GM19468 (cell line): ENCODE measurements around the gene SLC46A2.

ENCODE experiments used
- ATAC-seq: cut with Tn5 transposase; IDR thresholded peaks from one replicate; pipeline ENCODE4 v1.9.1; 2021; ENCODE audit warnings: mild to moderate bottlenecking, moderate library complexity, moderate number of reproducible peaks; ENCODE audit not compliant: unreplicated experiment; ENCODE audit errors: extremely low read depth

SLC46A2 gene

GRCh38 chr9:112890106-112891081 lies at the start of gene SLC46A2:
SLC46A2 (minus strand) TSS chr9:112890876; CDS start chr9:112890681, 195 bp downstream.
- ATAC-seq = no peak

- no peak for ATAC-seq
Measured at GRCh38 chr9:112939418-112939817, 48.7 kb upstream of the SLC46A2 start.

- no peak for ATAC-seq
Measured at GRCh38 chr9:112933696-112934095, 43.0 kb upstream of the SLC46A2 start.

GRCh38 chr9:112925058-112925641 lies 34.5 kb upstream of the SLC46A2 start:
- no peak for ATAC-seq

GRCh38 chr9:112921549-112921948 lies 30.9 kb upstream of the SLC46A2 start:
- no peak for ATAC-seq

GRCh38 chr9:112917987-112918362 lies 27.3 kb upstream of the SLC46A2 start:
- ATAC-seq = no peak

- ATAC-seq = no peak
Measured at GRCh38 chr9:112917047-112917986, 26.6 kb upstream of the SLC46A2 start.

- no peak for ATAC-seq
Measured at GRCh38 chr9:112914524-112914923, 23.8 kb upstream of the SLC46A2 start.

GRCh38 chr9:112913326-112913725 lies 22.6 kb upstream of the SLC46A2 start:
- ATAC-seq = no peak

- ATAC-seq = no peak
Measured at GRCh38 chr9:112912636-112913035, 22.0 kb upstream of the SLC46A2 start.

GRCh38 chr9:112911736-112912135 lies 21.1 kb upstream of the SLC46A2 start:
- ATAC-seq = no peak

GRCh38 chr9:112905084-112905483 lies 14.4 kb upstream of the SLC46A2 start:
- no peak for ATAC-seq

GRCh38 chr9:112900901-112901300 lies 10.2 kb upstream of the SLC46A2 start:
- ATAC-seq = no peak

GRCh38 chr9:112900488-112900887 lies 9.8 kb upstream of the SLC46A2 start:
- ATAC-seq = no peak

GRCh38 chr9:112898872-112899311 lies 8.2 kb upstream of the SLC46A2 start:
- ATAC-seq = no peak

- ATAC-seq = no peak
Measured at GRCh38 chr9:112896131-112896530, 5.5 kb upstream of the SLC46A2 start.

- ATAC-seq = no peak
Measured at GRCh38 chr9:112894699-112895098, 4.0 kb upstream of the SLC46A2 start.

GRCh38 chr9:112894041-112894440 lies 3.4 kb upstream of the SLC46A2 start:
- no peak for ATAC-seq

GRCh38 chr9:112892981-112893380 lies 2.3 kb upstream of the SLC46A2 start:
- no peak for ATAC-seq

- no peak for ATAC-seq
Measured at GRCh38 chr9:112891521-112891920, 845 bp upstream of the SLC46A2 start.
